GM23338 (cell line): Measurements from ENCODE around the gene BMF.

Experiments used
- CREB1 ChIP-seq: fragments of 250-450 bp; sonication (Bioruptor Pico); IDR thresholded peaks from 2 replicates; pipeline ENCODE4 v1.5.0; 2020; ENCODE audit warnings: low read depth, mild to moderate bottlenecking, moderate library complexity
- EZH2phosphoT487 ChIP-seq: fragments of 200-600 bp; sonication (generic); IDR thresholded peaks from one replicate; pipeline ENCODE4 v1.8.1; 2018; ENCODE audit warnings: antibody characterized with exemption; ENCODE audit not compliant: unreplicated experiment
- POLR2AphosphoS5 ChIP-seq: IDR thresholded peaks from 2 replicates; pipeline ENCODE4 v1.6.1; 2016; ENCODE audit warnings: antibody characterized with exemption, low read depth
- TF ChIP-seq, protein P1 (sequence below), 2 experiments: fragments of 200-600 bp in 1 of 2; sonication (generic) in 1 of 2; conservative IDR thresholded peaks; 2 replicates each; pipeline versions ENCODE4 v1.5.1 to v1.6.1; 2016 to 2017; ENCODE audit warnings: antibody characterized with exemption in 2 of 2, low read depth in 2 of 2, mild to moderate bottlenecking in 2 of 2, moderate library complexity in 1 of 2

DNA sequence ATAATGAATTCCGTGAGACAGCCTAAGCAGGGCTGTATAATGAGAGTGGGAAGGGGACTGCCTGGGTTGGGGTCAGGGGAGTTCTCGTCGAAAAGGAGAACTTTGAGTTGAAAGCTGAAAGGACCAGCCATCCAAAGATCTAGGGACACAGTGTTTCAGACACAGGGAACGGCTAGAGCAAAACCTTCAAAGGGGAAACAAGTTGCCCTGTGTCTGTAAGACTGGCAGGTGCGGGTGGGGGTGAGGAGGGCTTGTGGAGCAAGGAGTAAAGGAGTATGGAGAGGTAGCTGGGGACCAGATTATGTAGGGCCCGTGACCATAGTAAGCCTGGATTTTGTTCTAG lies 68.4 kb downstream of the BMF start:
- TF ChIP-seq, protein P1, sequence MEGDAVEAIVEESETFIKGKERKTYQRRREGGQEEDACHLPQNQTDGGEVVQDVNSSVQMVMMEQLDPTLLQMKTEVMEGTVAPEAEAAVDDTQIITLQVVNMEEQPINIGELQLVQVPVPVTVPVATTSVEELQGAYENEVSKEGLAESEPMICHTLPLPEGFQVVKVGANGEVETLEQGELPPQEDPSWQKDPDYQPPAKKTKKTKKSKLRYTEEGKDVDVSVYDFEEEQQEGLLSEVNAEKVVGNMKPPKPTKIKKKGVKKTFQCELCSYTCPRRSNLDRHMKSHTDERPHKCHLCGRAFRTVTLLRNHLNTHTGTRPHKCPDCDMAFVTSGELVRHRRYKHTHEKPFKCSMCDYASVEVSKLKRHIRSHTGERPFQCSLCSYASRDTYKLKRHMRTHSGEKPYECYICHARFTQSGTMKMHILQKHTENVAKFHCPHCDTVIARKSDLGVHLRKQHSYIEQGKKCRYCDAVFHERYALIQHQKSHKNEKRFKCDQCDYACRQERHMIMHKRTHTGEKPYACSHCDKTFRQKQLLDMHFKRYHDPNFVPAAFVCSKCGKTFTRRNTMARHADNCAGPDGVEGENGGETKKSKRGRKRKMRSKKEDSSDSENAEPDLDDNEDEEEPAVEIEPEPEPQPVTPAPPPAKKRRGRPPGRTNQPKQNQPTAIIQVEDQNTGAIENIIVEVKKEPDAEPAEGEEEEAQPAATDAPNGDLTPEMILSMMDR (conservative IDR thresholded peaks at IDR 0.05; ENCODE audit: low read depth in 2 of 2) = no peak
- TF ChIP-seq POLR2AphosphoS5 = no peak
- no peak for TF ChIP-seq CREB1 (CRISPR knock-in tag)
- TF ChIP-seq EZH2phosphoT487 = no peak
